Ishikawa (cell line): ENCODE data around the gene OR9Q1.

Source experiments
- CEBPB ChIP-seq: IDR thresholded peaks from 2 replicates; pipeline ENCODE4 v1.6.1; 2012
- CREB1 ChIP-seq: IDR thresholded peaks from 2 replicates; pipeline ENCODE4 v1.6.1; 2012; ENCODE audit warnings: low read depth
- EGR1 ChIP-seq: IDR thresholded peaks from 2 replicates; pipeline ENCODE4 v1.6.1; 2012
- EP300 ChIP-seq: IDR thresholded peaks from 2 replicates; pipeline ENCODE4 v1.6.1; 2012; ENCODE audit warnings: borderline replicate concordance
- FOXM1 ChIP-seq: IDR thresholded peaks from 2 replicates; pipeline ENCODE4 v1.6.1; 2012; ENCODE audit warnings: low read depth, borderline replicate concordance
- MAX ChIP-seq: IDR thresholded peaks from 2 replicates; pipeline ENCODE4 v1.6.1; 2012
- NFIC ChIP-seq: IDR thresholded peaks from 2 replicates; pipeline ENCODE4 v1.6.1; 2012
- RAD21 ChIP-seq: IDR thresholded peaks from 2 replicates; pipeline ENCODE4 v1.6.1; 2012; ENCODE audit warnings: low read depth
- TAF1 ChIP-seq: IDR thresholded peaks from 2 replicates; pipeline ENCODE4 v1.6.1; 2012; ENCODE audit warnings: low read depth, mild to moderate bottlenecking
- TCF12 ChIP-seq: IDR thresholded peaks from 2 replicates; pipeline ENCODE4 v1.6.1; 2012; ENCODE audit warnings: low read depth
- TEAD4 ChIP-seq: IDR thresholded peaks from 2 replicates; pipeline ENCODE4 v1.6.1; 2012
- USF1 ChIP-seq: IDR thresholded peaks from 2 replicates; pipeline ENCODE4 v1.6.1; 2012
- YY1 ChIP-seq: IDR thresholded peaks from 2 replicates; pipeline ENCODE4 v1.6.1; 2012; ENCODE audit warnings: low read depth
- ZBTB7A ChIP-seq: IDR thresholded peaks from 2 replicates; pipeline ENCODE4 v1.6.1; 2012; ENCODE audit warnings: low read depth
- TF ChIP-seq, protein P1 (sequence below): IDR thresholded peaks from 2 replicates; pipeline ENCODE4 v1.6.1; 2012; ENCODE audit warnings: low read depth, mild to moderate bottlenecking

OR9Q1 gene

GRCh38 chr11:58060535-58060934 lies 36.9 kb downstream of the OR9Q1 start:
- TF ChIP-seq, protein P1, sequence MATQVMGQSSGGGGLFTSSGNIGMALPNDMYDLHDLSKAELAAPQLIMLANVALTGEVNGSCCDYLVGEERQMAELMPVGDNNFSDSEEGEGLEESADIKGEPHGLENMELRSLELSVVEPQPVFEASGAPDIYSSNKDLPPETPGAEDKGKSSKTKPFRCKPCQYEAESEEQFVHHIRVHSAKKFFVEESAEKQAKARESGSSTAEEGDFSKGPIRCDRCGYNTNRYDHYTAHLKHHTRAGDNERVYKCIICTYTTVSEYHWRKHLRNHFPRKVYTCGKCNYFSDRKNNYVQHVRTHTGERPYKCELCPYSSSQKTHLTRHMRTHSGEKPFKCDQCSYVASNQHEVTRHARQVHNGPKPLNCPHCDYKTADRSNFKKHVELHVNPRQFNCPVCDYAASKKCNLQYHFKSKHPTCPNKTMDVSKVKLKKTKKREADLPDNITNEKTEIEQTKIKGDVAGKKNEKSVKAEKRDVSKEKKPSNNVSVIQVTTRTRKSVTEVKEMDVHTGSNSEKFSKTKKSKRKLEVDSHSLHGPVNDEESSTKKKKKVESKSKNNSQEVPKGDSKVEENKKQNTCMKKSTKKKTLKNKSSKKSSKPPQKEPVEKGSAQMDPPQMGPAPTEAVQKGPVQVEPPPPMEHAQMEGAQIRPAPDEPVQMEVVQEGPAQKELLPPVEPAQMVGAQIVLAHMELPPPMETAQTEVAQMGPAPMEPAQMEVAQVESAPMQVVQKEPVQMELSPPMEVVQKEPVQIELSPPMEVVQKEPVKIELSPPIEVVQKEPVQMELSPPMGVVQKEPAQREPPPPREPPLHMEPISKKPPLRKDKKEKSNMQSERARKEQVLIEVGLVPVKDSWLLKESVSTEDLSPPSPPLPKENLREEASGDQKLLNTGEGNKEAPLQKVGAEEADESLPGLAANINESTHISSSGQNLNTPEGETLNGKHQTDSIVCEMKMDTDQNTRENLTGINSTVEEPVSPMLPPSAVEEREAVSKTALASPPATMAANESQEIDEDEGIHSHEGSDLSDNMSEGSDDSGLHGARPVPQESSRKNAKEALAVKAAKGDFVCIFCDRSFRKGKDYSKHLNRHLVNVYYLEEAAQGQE: no peak
- TF ChIP-seq MAX (no peak), CREB1 (no peak), USF1 (no peak), TEAD4 (no peak), NFIC (no peak), TCF12 (no peak), RAD21 (no peak), EP300 (no peak), FOXM1 (no peak), ZBTB7A (no peak)

DNA sequence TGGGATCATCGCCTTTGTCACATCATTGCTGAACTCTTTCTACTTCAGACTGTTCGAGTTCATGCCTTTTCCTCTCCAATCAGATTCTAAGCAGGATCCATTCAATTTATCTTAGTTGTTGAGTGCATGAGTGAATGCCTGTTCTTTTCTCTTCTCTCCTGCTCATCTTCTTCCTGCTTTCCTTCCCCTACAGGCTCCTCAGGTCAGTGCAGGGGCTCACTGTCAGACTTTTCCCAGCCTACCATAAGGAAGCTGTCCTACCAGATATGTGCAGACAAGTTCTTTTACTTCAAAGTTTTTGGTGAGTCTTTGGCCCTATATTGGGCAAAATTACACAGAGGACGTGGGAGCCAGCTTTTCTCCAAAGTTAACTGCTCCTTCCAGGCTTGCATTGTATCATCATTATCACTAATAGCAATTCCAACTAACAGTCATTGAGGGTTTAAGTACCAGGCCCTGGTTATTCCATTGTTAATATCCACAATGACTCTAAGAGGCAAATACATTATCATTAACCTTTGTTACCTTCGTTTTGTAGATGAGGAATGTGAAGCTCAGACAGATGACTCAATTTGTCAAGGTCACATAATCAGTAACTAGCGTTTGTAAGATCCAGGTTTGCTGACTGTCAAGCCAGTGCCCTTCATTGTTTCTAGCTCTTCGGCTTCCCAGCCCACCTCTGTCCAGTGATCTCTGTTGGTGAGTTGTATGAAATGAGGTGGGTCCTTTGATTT lies 37.4 kb downstream of the OR9Q1 start:
- TF ChIP-seq FOXM1: no peak
- TF ChIP-seq USF1: no peak

- TF ChIP-seq TEAD4: no peak
- no peak for TF ChIP-seq TCF12
- no peak for TF ChIP-seq TAF1
- no peak for TF ChIP-seq EP300
These were observed 38.1 kb downstream of the OR9Q1 start for GRCh38 chr11:58061813-58062212.

DNA sequence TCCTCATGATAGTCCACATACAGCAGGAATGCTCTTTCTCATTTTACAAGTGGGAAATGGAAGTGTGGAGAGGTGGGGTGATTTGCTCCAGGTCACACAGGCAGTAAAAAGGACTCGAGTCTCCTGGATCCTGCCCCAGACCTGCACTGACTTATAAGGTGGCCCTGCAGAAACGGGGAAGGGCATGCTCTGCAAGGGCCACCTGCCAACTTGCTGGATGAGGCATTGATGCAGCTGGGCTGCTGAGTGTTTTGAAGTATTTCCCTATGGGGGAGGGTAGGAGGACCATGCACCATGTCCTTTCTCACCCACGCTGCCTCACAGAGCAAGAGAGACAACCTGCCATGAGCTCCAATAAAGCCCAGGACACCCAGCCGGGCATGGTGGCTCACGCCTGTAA lies 44.0 kb downstream of the OR9Q1 start:
- no peak for TF ChIP-seq EP300
- no peak for TF ChIP-seq RAD21
- TF ChIP-seq FOXM1: no peak
- no peak for TF ChIP-seq CEBPB

- no peak for TF ChIP-seq CREB1
- no peak for TF ChIP-seq TCF12
- TF ChIP-seq MAX: no peak
- TF ChIP-seq RAD21: no peak
- no peak for TF ChIP-seq FOXM1
- TF ChIP-seq EP300: no peak
- no peak for TF ChIP-seq TAF1
- TF ChIP-seq EGR1: no peak
- TF ChIP-seq CEBPB: no peak
- TF ChIP-seq, protein P1: no peak
- no peak for TF ChIP-seq TEAD4
- no peak for TF ChIP-seq NFIC
- TF ChIP-seq ZBTB7A: no peak
- no peak for TF ChIP-seq USF1
- no peak for TF ChIP-seq YY1
These were observed 45.0 kb downstream of the OR9Q1 start for GRCh38 chr11:58068655-58069054.

DNA sequence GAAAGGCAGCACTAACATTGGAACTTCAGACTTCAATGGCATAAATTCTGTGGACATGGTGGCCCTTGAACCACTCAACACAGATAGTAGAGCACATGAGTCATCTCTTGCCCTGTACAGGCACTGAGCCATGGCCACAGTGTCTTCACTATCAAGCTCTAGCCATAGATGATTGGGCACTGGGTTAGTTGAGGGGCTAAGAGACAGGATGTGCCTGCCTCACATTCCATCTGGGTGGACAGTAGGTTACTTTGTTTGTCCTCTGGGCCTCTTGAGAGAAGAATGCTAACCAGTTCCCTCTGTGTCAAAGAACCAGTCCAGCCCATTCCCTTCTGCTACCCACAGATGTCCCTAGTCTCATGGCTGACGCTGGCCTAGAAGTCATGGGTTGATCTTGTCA lies 46.9 kb downstream of the OR9Q1 start:
- TF ChIP-seq NFIC (no peak), ZBTB7A (no peak), EGR1 (no peak), MAX (no peak), YY1 (no peak), RAD21 (no peak), CREB1 (no peak), FOXM1 (no peak), TCF12 (no peak), TEAD4 (no peak), USF1 (no peak), CEBPB (no peak), TAF1 (no peak), EP300 (no peak)
- TF ChIP-seq, protein P1: no peak
